Kidney (tissue), 14 donors: Measurements from ENCODE around the gene AZU1. TPM values are rescaled to one million over a fixed set of nuclear protein-coding genes. Genes with fewer than 3 reads are reported as not detected.

Experiments used
- DNase-seq, 5 donors: peaks; one replicate each; pipeline ENCODE4 v3.0.0-alpha.2; 2013 to 2020
- FAIRE-seq: peaks from 2 replicates; lab custom pipeline; 2012; peaks lifted over from hg19 to GRCh38; lab: Jason Lieb, UNC
- H3K27ac ChIP-seq, 2 donors: one replicate each; pipeline ENCODE4 v1.7.0; 2013; ENCODE audit warnings: low read depth in 2 of 2, low read length in 2 of 2, inconsistent platforms in 1 of 2
- H3K27me3 ChIP-seq: one replicate; pipeline ENCODE4 v1.7.1; 2013; ENCODE audit warnings: low read length, inconsistent platforms; ENCODE audit not compliant: control insufficient read depth, insufficient read depth
- H3K36me3 ChIP-seq, 3 donors: one replicate each; pipeline versions ENCODE4 v1.7.0 to v1.7.1; 2013; ENCODE audit warnings: low read length in 3 of 3, control low read depth in 1 of 3, inconsistent platforms in 1 of 3; ENCODE audit not compliant: insufficient read depth in 3 of 3, control insufficient read depth in 2 of 3
- H3K4me1 ChIP-seq, 3 donors: one replicate each; pipeline versions ENCODE4 v1.7.0 to v1.7.1; 2013; ENCODE audit warnings: low read length in 3 of 3, inconsistent platforms in 1 of 3, low read depth in 1 of 3; ENCODE audit not compliant: control insufficient read depth in 2 of 3, insufficient read depth in 2 of 3
- H3K4me3 ChIP-seq, 3 donors: one replicate each; pipeline versions ENCODE4 v1.7.0 to v1.8.1; 2013; ENCODE audit warnings: low read length in 3 of 3, control low read depth in 1 of 3, inconsistent platforms in 1 of 3
- H3K9ac ChIP-seq, 3 donors: one replicate each; pipeline versions ENCODE4 v1.7.0 to v1.7.1; 2013; ENCODE audit warnings: low read length in 3 of 3, control low read depth in 1 of 3, inconsistent platforms in 1 of 3
- H3K9me3 ChIP-seq, 3 donors: one replicate each; pipeline versions ENCODE4 v1.7.0 to v1.7.1; 2013; ENCODE audit warnings: low read length in 3 of 3, control low read depth in 1 of 3, inconsistent platforms in 1 of 3; ENCODE audit not compliant: control insufficient read depth in 2 of 3, insufficient read depth in 1 of 3
- CTCF ChIP-seq: IDR thresholded peaks from 3 replicates; pipeline ENCODE4 v1.5.1; 2012; ENCODE audit warnings: mild to moderate bottlenecking, moderate library complexity, borderline replicate concordance; ENCODE audit not compliant: insufficient read depth; ENCODE audit errors: extremely low read depth
- intact Hi-C: fragments of 100-400 bp; cut with DNase I; formaldehyde crosslinking; loops from one replicate; pipeline ENCODE4 v1.11.1; 2022
- polyA plus RNA-seq: library from polyadenylated mRNA; stranded (reverse); fragments of 350-450 nt; fragmentation: Illumina TruSeq; extraction: RNeasy Lipid Tissue Mini Kit (QIAGEN cat#74804); gene quantifications from one replicate; pipeline ENCODE4 v1.2.3, GENCODE V29; 2014; ENCODE audit warnings: low read depth, low replicate concordance; ENCODE audit not compliant: insufficient read depth
- total RNA-seq: library from RNA; stranded (reverse); fragmentation: NEBNext Ultra II Directional; extraction: Animal tissue kit (Norgen Biotek cat#: 25700); gene quantifications from one replicate; pipeline ENCODE4 v1.2.1, GENCODE V29; 2021
- donor health status: control.
- donor health status: control.
- donor health status: control.
- donor health status: control.
- donor health status: control.
- donor health status: DM: yes; HTN: yes; CAD: no.
- donor health status: Normal renal cell carcinoma (clear cell type).

AZU1 gene
- total and polyA plus RNA-seq, 2 donors from 2014 or later = 0.50 TPM; not detected in 1

GRCh38 chr19:825897-826644 is 1.6 kb upstream of the AZU1 start:
- no peak for TF ChIP-seq CTCF
- H3K4me3 ChIP-seq = no peak overlapping the region
- no peak for FAIRE-seq
- H3K27me3 ChIP-seq = no peaks in the 10 kb centered on the region
- H3K9me3 ChIP-seq = no peaks in the 10 kb centered on the region
- no peak for DNase-seq
- H3K4me1 ChIP-seq = no peaks in the 10 kb centered on the region
- intact Hi-C loops = no loop called here
- H3K27ac ChIP-seq = no peak overlapping the region
- no peaks in the 10 kb centered on the region for H3K36me3 ChIP-seq
- H3K9ac ChIP-seq = no peak overlapping the region

GRCh38 chr19:827314-827709 is 325 bp upstream of the AZU1 start:
- FAIRE-seq (no peak), DNase-seq (no peak)
- intact Hi-C loops = no loop called here

GRCh38 chr19:829129-829758 is 1.6 kb downstream of the AZU1 start:
- DNase-seq = no peak

More at GRCh38 chr19:827314-827709, 325 bp upstream of the AZU1 start:
- no peak for TF ChIP-seq CTCF
- Histone ChIP-seq H3K4me3 (no peak overlapping the region), H3K9me3 (no peaks in the 10 kb centered on the region), H3K9ac (no peak overlapping the region), H3K27me3 (no peaks in the 10 kb centered on the region), H3K4me1 (no peaks in the 10 kb centered on the region), H3K36me3 (no peaks in the 10 kb centered on the region), H3K27ac (no peak overlapping the region)

More at GRCh38 chr19:829129-829758, 1.6 kb downstream of the AZU1 start:
- Histone ChIP-seq H3K27me3 (no peaks in the 10 kb centered on the region), H3K9ac (no peak overlapping the region), H3K4me3 (no peak overlapping the region), H3K4me1 (no peaks in the 10 kb centered on the region), H3K36me3 (no peaks in the 10 kb centered on the region), H3K9me3 (no peaks in the 10 kb centered on the region), H3K27ac (no peak overlapping the region)
- intact Hi-C loops = no loop called here
- FAIRE-seq = no peak
- TF ChIP-seq CTCF = no peak
